ENCODE data around the gene BANK1. TPM values are rescaled to one million over a fixed set of nuclear protein-coding genes. Genes with fewer than 3 reads are reported as not detected.

The BANK1 gene
- total RNA-seq, 1 experiment from 2014 or later = 2.4 TPM

DNA sequence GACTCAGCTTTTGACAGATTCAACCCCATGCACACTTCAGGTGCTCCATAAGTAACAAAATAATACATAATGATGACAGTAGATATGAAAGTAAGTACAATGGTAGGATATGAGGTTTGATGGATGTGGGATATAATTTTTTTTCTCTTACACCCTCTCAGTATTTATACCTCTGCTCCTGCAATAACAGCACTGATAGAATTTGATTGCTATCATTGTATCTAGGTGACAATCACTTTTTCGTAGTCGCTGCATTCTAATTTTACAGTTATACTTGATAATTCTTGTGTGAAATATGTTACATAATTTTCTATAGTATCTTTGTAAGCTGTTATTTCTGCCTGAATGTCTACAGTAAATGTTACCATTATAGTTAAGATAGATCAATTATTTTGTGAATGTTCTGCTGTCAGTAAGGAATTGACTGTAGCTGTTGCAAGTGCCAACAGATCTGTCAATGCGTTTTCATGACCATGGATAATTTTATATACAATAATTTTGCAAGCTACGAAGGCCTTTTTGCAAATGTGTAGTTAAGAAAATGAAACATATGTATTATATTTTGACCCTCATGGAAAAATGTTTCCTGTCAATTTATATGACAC, 128.9 kb downstream of the BANK1 start:
- no peaks in the 10 kb centered on the region for H3K27me3 ChIP-seq (ENCODE audit: insufficient read depth, low read length)
- DNase-seq (ENCODE audit: low read depth, low spot score) (no peak), ATAC-seq (no peak)
- RAD21 ChIA-PET (ENCODE audit: low non-redundant PET in 1 of 2, low total read pairs in 2 of 2, uncharacterized antibody in 2 of 2, unreplicated experiment in 2 of 2) = no interaction called here
- no peaks in the 10 kb centered on the region for H3K9me3 ChIP-seq (ENCODE audit: control insufficient read depth in 1 of 2, insufficient read depth in 1 of 2, low read depth in 1 of 2, low read length in 2 of 2)
- POLR2A ChIA-PET = no interaction called here
- H3K4me1 ChIP-seq (ENCODE audit: control insufficient read depth in 1 of 2, insufficient read depth in 2 of 2, low read length in 2 of 2) = no peaks in the 10 kb centered on the region
- CTCF ChIA-PET = no interaction called here
- BruUV-seq (replicated peaks) = no TSS peak
- H3K9me2 ChIP-seq (ENCODE audit: insufficient read depth) = no peaks in the 10 kb centered on the region
- no peaks in the 10 kb centered on the region for H3K79me2 ChIP-seq (ENCODE audit: insufficient read depth, low read length)
- H3K27ac ChIP-seq (ENCODE audit: low read depth, low read length) = no peak overlapping the region
- no peak overlapping the region for H2AFZ ChIP-seq (ENCODE audit: low read depth, low read length, poor library complexity, severe bottlenecking)
- intact Hi-C loops (cut with micrococcal nuclease) = no loop called here
- TF ChIP-seq SP1 (IDR thresholded peaks at IDR 0.05; ENCODE audit: low read depth) (no peak), EGR1 (IDR thresholded peaks at IDR 0.05; ENCODE audit: low read depth) (no peak), SIN3A (IDR thresholded peaks at IDR 0.05; ENCODE audit: low read depth) (no peak), RAD21 (IDR thresholded peaks at IDR 0.05; ENCODE audit: low read depth) (no peak), ELF1 (IDR thresholded peaks at IDR 0.05; ENCODE audit: borderline replicate concordance, low read depth) (no peak), CEBPB (IDR thresholded peaks at IDR 0.05; ENCODE audit: low read depth) (no peak), POLR2AphosphoS5 (IDR thresholded peaks at IDR 0.05; ENCODE audit: low read depth, low read length) (no peak), POLR2A (IDR thresholded peaks at IDR 0.05; ENCODE audit: borderline replicate concordance, extremely low read depth, insufficient read depth, insufficient read length) (no peak), TCF7L2 (IDR thresholded peaks at IDR 0.05; ENCODE audit: borderline replicate concordance, extremely low read depth, insufficient read depth, insufficient read length) (no peak)
- TF ChIP-seq, protein P1, sequence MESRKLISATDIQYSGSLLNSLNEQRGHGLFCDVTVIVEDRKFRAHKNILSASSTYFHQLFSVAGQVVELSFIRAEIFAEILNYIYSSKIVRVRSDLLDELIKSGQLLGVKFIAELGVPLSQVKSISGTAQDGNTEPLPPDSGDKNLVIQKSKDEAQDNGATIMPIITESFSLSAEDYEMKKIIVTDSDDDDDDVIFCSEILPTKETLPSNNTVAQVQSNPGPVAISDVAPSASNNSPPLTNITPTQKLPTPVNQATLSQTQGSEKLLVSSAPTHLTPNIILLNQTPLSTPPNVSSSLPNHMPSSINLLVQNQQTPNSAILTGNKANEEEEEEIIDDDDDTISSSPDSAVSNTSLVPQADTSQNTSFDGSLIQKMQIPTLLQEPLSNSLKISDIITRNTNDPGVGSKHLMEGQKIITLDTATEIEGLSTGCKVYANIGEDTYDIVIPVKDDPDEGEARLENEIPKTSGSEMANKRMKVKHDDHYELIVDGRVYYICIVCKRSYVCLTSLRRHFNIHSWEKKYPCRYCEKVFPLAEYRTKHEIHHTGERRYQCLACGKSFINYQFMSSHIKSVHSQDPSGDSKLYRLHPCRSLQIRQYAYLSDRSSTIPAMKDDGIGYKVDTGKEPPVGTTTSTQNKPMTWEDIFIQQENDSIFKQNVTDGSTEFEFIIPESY (IDR thresholded peaks at IDR 0.05; ENCODE audit: extremely low read depth, insufficient replicate concordance, low read length) = no peak
- TF ChIP-seq, protein P2, sequence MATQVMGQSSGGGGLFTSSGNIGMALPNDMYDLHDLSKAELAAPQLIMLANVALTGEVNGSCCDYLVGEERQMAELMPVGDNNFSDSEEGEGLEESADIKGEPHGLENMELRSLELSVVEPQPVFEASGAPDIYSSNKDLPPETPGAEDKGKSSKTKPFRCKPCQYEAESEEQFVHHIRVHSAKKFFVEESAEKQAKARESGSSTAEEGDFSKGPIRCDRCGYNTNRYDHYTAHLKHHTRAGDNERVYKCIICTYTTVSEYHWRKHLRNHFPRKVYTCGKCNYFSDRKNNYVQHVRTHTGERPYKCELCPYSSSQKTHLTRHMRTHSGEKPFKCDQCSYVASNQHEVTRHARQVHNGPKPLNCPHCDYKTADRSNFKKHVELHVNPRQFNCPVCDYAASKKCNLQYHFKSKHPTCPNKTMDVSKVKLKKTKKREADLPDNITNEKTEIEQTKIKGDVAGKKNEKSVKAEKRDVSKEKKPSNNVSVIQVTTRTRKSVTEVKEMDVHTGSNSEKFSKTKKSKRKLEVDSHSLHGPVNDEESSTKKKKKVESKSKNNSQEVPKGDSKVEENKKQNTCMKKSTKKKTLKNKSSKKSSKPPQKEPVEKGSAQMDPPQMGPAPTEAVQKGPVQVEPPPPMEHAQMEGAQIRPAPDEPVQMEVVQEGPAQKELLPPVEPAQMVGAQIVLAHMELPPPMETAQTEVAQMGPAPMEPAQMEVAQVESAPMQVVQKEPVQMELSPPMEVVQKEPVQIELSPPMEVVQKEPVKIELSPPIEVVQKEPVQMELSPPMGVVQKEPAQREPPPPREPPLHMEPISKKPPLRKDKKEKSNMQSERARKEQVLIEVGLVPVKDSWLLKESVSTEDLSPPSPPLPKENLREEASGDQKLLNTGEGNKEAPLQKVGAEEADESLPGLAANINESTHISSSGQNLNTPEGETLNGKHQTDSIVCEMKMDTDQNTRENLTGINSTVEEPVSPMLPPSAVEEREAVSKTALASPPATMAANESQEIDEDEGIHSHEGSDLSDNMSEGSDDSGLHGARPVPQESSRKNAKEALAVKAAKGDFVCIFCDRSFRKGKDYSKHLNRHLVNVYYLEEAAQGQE (IDR thresholded peaks at IDR 0.05; ENCODE audit: low read depth) = no peak
- TF ChIP-seq, protein P3, sequence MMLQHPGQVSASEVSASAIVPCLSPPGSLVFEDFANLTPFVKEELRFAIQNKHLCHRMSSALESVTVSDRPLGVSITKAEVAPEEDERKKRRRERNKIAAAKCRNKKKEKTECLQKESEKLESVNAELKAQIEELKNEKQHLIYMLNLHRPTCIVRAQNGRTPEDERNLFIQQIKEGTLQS (IDR thresholded peaks at IDR 0.05) = no peak
- no peak overlapping the region for H3K9ac ChIP-seq (ENCODE audit: low read length)
- no peak overlapping the region for H3K4me3 ChIP-seq (replicated peaks in 1 of 2; ENCODE audit: low read depth in 1 of 2, low read length in 2 of 2)
- H3K4me2 ChIP-seq (ENCODE audit: low read length) = no peak overlapping the region
- no peaks in the 10 kb centered on the region for H3K36me3 ChIP-seq (ENCODE audit: control insufficient read depth in 1 of 2, insufficient read depth in 2 of 2, low read length in 2 of 2)
- no peaks in the 10 kb centered on the region for H4K20me1 ChIP-seq (ENCODE audit: insufficient read depth)

Measured in HCT116 (cell line).